IMR-90 (cell line): ENCODE data around the gene NEK11. TPM values are rescaled to one million over a fixed set of nuclear protein-coding genes. Genes with fewer than 3 reads are reported as not detected.

Source experiments
- ATAC-seq: fragments of 200-7000 bp; cut with Tn5 transposase; 2 replicates; pipeline ENCODE4 v1.9.1; 2020; ENCODE audit warnings: low read depth, mild to moderate bottlenecking, moderate library complexity
- BruUV-seq: library from RNA; stranded (reverse); fragments of 400-500 nt; replicated peaks from 2 replicates; lab custom pipeline; 2021; lab: Mats Ljungman, UMichigan
- CTCF ChIA-PET: fragments of 300-600 bp; formaldehyde crosslinking; extraction: SDS; loops from one replicate; lab custom pipeline; 2021; ENCODE audit warnings: antibody characterized with exemption; lab: Yijun Ruan, JAX
- POLR2A ChIA-PET: fragments of 300-600 bp; sonication (Branson Sonifier 250); formaldehyde crosslinking; loops from one replicate; lab custom pipeline; 2022; ENCODE audit warnings: antibody characterized with exemption; ENCODE audit not compliant: unreplicated experiment; lab: Charles Lee
- DNase-seq: peaks from one replicate; pipeline ENCODE4 v3.0.0; 2013
- H2AFZ ChIP-seq: replicated peaks from 2 replicates; pipeline ENCODE3; 2013; ENCODE audit warnings: low read length, mild to moderate bottlenecking; ENCODE audit not compliant: poor library complexity
- H2AK5ac ChIP-seq: 2 replicates; pipeline ENCODE4 v1.6.1; 2013; ENCODE audit warnings: low read depth, low read length, inconsistent platforms
- H2AK9ac ChIP-seq: replicated peaks from 2 replicates; pipeline ENCODE3; 2013; ENCODE audit warnings: mild to moderate bottlenecking, low read depth, low read length, moderate library complexity; ENCODE audit not compliant: poor library complexity
- H2BK120ac ChIP-seq: 2 replicates; pipeline ENCODE4 v1.6.1; 2013; ENCODE audit warnings: low read depth, low read length, inconsistent platforms
- H2BK15ac ChIP-seq: 3 replicates; pipeline ENCODE4 v1.6.1; 2013; ENCODE audit warnings: low read depth, low read length, inconsistent platforms
- H2BK20ac ChIP-seq: 2 replicates; pipeline ENCODE4 v1.6.1; 2013; ENCODE audit warnings: low read depth, mild to moderate bottlenecking, inconsistent platforms, low read length, moderate library complexity
- H2BK5ac ChIP-seq: 2 replicates; pipeline ENCODE4 v1.6.1; 2013; ENCODE audit warnings: mild to moderate bottlenecking, low read depth, low read length, inconsistent platforms; ENCODE audit not compliant: poor library complexity, severe bottlenecking
- H3K14ac ChIP-seq: replicated peaks from 2 replicates; pipeline ENCODE4 v1.6.1; 2013; ENCODE audit warnings: low read depth, low read length, inconsistent platforms
- H3K18ac ChIP-seq: 2 replicates; pipeline ENCODE4 v1.6.1; 2013; ENCODE audit warnings: low read depth, low read length, control low read depth
- H3K23ac ChIP-seq: 2 replicates; pipeline ENCODE4 v1.6.1; 2013; ENCODE audit warnings: low read depth, low read length, inconsistent platforms
- H3K27ac ChIP-seq: 2 replicates; pipeline ENCODE4 v1.5.1; 2013; ENCODE audit warnings: mild to moderate bottlenecking, control low read depth, low read length; ENCODE audit not compliant: insufficient read depth
- H3K27me3 ChIP-seq: 2 replicates; pipeline ENCODE4 v1.6.1; 2013; ENCODE audit warnings: low read length; ENCODE audit not compliant: control insufficient read depth, insufficient read depth
- H3K36me3 ChIP-seq: 2 replicates; pipeline ENCODE4 v1.6.1; 2013; ENCODE audit warnings: low read length, mixed read lengths; ENCODE audit not compliant: control insufficient read depth, insufficient read depth
- H3K4ac ChIP-seq: 2 replicates; pipeline ENCODE4 v1.6.1; 2013; ENCODE audit warnings: low read depth, low read length, inconsistent platforms
- H3K4me1 ChIP-seq: 2 replicates; pipeline ENCODE4 v1.6.1; 2013; ENCODE audit warnings: low read length, mixed read lengths; ENCODE audit not compliant: control insufficient read depth, insufficient read depth
- H3K4me2 ChIP-seq: 2 replicates; pipeline ENCODE4 v1.6.1; 2013; ENCODE audit warnings: low read depth, mild to moderate bottlenecking, control low read depth, low read length, moderate library complexity
- H3K4me3 ChIP-seq: 2 replicates; pipeline ENCODE4 v1.5.1; 2013; ENCODE audit warnings: low read depth, mild to moderate bottlenecking, control low read depth, low read length, moderate library complexity; ENCODE audit not compliant: insufficient read depth
- H3K56ac ChIP-seq: 2 replicates; pipeline ENCODE4 v1.6.1; 2013; ENCODE audit warnings: low read length, inconsistent platforms; ENCODE audit not compliant: insufficient read depth; ENCODE audit errors: extremely low read depth
- H3K79me1 ChIP-seq, 2 experiments: 2 replicates each; pipeline ENCODE4 v1.6.1; 2013; ENCODE audit warnings: low read length in 2 of 2, inconsistent platforms in 1 of 2, low read depth in 1 of 2
- H3K9ac ChIP-seq: 2 replicates; pipeline ENCODE4 v1.6.1; 2013; ENCODE audit warnings: low read depth, low read length, control low read depth
- H3K9me1 ChIP-seq: 2 replicates; pipeline ENCODE4 v1.6.1; 2013; ENCODE audit warnings: low read length, inconsistent platforms; ENCODE audit not compliant: insufficient read depth
- H3K9me3 ChIP-seq: 2 replicates; pipeline ENCODE4 v1.6.1; 2013; ENCODE audit warnings: low read length; ENCODE audit not compliant: control insufficient read depth, insufficient read depth
- H4K20me1 ChIP-seq: 2 replicates; pipeline ENCODE4 v1.6.1; 2013; ENCODE audit warnings: low read length, inconsistent platforms; ENCODE audit not compliant: insufficient read depth
- H4K5ac ChIP-seq: 2 replicates; pipeline ENCODE4 v1.6.1; 2013; ENCODE audit warnings: mild to moderate bottlenecking, low read depth, low read length, control low read depth
- H4K8ac ChIP-seq, 2 experiments: 2 replicates each; pipeline ENCODE4 v1.6.1; 2013; ENCODE audit warnings: low read depth in 2 of 2, low read length in 2 of 2, control low read depth in 1 of 2, inconsistent platforms in 1 of 2
- H4K91ac ChIP-seq: 2 replicates; pipeline ENCODE4 v1.6.1; 2013; ENCODE audit warnings: low read depth, low read length, inconsistent platforms; ENCODE audit not compliant: insufficient read depth
- CEBPB ChIP-seq: IDR thresholded peaks from 2 replicates; pipeline ENCODE4 v1.6.1; 2012; ENCODE audit warnings: low read depth, low read length, improper control_type of control experiment
- CHD1 ChIP-seq: IDR thresholded peaks from 2 replicates; pipeline ENCODE4 v1.6.1; 2012; ENCODE audit warnings: low read depth, low read length, improper control_type of control experiment
- CTCF ChIP-seq: conservative IDR thresholded peaks from 2 replicates; pipeline ENCODE4 v1.5.1; 2012; ENCODE audit warnings: mild to moderate bottlenecking, low read depth, low read length, improper control_type of control experiment
- ELK1 ChIP-seq: fragments of 150-350 bp; IDR thresholded peaks from 2 replicates; pipeline ENCODE4 v1.6.1; 2016; ENCODE audit warnings: low read depth, mild to moderate bottlenecking, low read length, moderate library complexity, borderline replicate concordance
- FOS ChIP-seq: fragments of 150-350 bp; IDR thresholded peaks from 2 replicates; pipeline ENCODE4 v1.6.1; 2016; ENCODE audit warnings: low read depth, low read length
- MAFK ChIP-seq: IDR thresholded peaks from 2 replicates; pipeline ENCODE4 v1.6.1; 2012; ENCODE audit warnings: low read depth, low read length, improper control_type of control experiment
- MAZ ChIP-seq: IDR thresholded peaks from 2 replicates; pipeline ENCODE4 v1.6.1; 2012; ENCODE audit warnings: low read depth, mild to moderate bottlenecking, low read length, improper control_type of control experiment, moderate library complexity, borderline replicate concordance
- MXI1 ChIP-seq: IDR thresholded peaks from 2 replicates; pipeline ENCODE4 v1.6.1; 2012; ENCODE audit warnings: low read depth, mild to moderate bottlenecking, low read length, moderate library complexity, borderline replicate concordance
- NFE2L2 ChIP-seq: fragments of 150-350 bp; IDR thresholded peaks from 2 replicates; pipeline ENCODE4 v1.6.1; 2016; ENCODE audit warnings: low read depth, mild to moderate bottlenecking, low read length
- POLR2A ChIP-seq: IDR thresholded peaks from 2 replicates; pipeline ENCODE4 v1.6.1; 2012; ENCODE audit warnings: mild to moderate bottlenecking, low read depth, low read length
- RAD21 ChIP-seq: IDR thresholded peaks from 2 replicates; pipeline ENCODE4 v1.6.1; 2012; ENCODE audit warnings: low read length, improper control_type of control experiment
- RCOR1 ChIP-seq: IDR thresholded peaks from 2 replicates; pipeline ENCODE4 v1.6.1; 2012; ENCODE audit warnings: mild to moderate bottlenecking, low read length, improper control_type of control experiment; ENCODE audit not compliant: insufficient replicate concordance
- RFX5 ChIP-seq: IDR thresholded peaks from 2 replicates; pipeline ENCODE4 v1.8.0; 2012; ENCODE audit warnings: low read depth, mild to moderate bottlenecking, low read length, moderate library complexity
- SMC3 ChIP-seq: fragments of 150-350 bp; IDR thresholded peaks from 2 replicates; pipeline ENCODE4 v1.6.1; 2016; ENCODE audit warnings: low read depth, mild to moderate bottlenecking, antibody characterized with exemption, low read length, moderate library complexity
- WGBS, 2 experiments: methylation state at CpG; one replicate each; pipeline versions ENCODE4 v1.1.5 to v1.1.7; 2013; ENCODE audit warnings: missing lambda C conversion rate in 2 of 2; ENCODE audit not compliant: insufficient read length in 1 of 2; ENCODE audit errors: extremely low coverage in 2 of 2; 5-methylcytosine and 5-hydroxymethylcytosine counted together
- dilution Hi-C: fragments of 300-500 bp; cut with HindIII; formaldehyde crosslinking; loops from one replicate; pipeline ENCODE4 v1.14.3; 2018; ENCODE audit warnings: low sequenced_read_pairs; ENCODE audit not compliant: unreplicated experiment
- in situ Hi-C: fragments of 300-500 bp; cut with MboI; formaldehyde crosslinking; loops from 3 replicates; pipeline ENCODE4 v1.14.3; 2019; ENCODE audit warnings: low sequenced_read_pairs, inconsistent platforms, mixed read lengths
- intact Hi-C: fragments of 100-400 bp; cut with micrococcal nuclease; formaldehyde crosslinking; loops from 2 replicates; pipeline ENCODE4 v1.10.0; 2022
- polyA plus RNA-seq, 3 experiments: library from polyadenylated mRNA; depleted of rRNA; stranded (reverse); fragments of >200 nt; gene quantifications; 2 replicates each; pipeline ENCODE4 v1.2.3, GENCODE V29; 2012; ENCODE audit warnings: low replicate concordance in 1 of 3
- total RNA-seq: library from RNA; depleted of rRNA; stranded (reverse); fragments of >200 nt; gene quantifications from 2 replicates; pipeline ENCODE4 v1.2.3, GENCODE V29; 2012
- TF ChIP-seq, protein P1 (sequence below): fragments of 150-350 bp; IDR thresholded peaks from 2 replicates; pipeline ENCODE4 v1.6.1; 2017; ENCODE audit warnings: mild to moderate bottlenecking, antibody characterized with exemption, low read length, low read depth

The NEK11 gene
- total and polyA plus RNA-seq, 2 of the 4 experiments (the other 2 are of a cell fraction) = 1.1 to 1.6 TPM

DNA sequence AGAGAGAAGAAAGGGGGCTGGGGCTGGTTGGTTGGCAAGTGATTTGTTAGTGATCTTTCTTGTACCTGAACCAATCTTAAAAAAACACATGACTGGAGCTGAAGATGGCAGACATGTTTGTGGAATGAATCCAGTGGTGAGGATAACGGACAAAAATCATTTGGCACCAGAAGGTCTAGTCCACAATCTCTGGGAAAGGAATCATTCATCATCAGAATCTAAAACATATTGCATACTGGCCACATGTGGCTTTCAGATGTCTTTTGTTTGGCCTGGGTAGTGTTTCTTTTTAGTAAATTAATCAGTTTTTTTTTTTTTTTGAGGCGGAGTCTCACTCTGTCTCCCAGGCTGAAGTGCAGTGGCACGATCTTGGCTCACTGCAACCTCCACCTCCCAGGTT lies 5.0 kb downstream of the NEK11 start:
- no peak overlapping the region for H2BK15ac ChIP-seq
- no peak overlapping the region for H3K4me3 ChIP-seq
- no peak overlapping the region for H3K18ac ChIP-seq
- H3K27ac ChIP-seq = no peak overlapping the region
- peaks cover 4% of the 10 kb centered on the region; the same call in 1 of the 2 replicates for H4K20me1 ChIP-seq
- no peaks in the 10 kb centered on the region for H3K36me3 ChIP-seq
- no peaks in the 10 kb centered on the region for H3K9me3 ChIP-seq
- ATAC-seq (no peak), DNase-seq (no peak)
- intact Hi-C loops (loop anchor here (2.0 to 10.0 kb wide), 6 partner anchors 111 to 1003 kb away; partner anchors contain the start of gene CPNE4), in situ Hi-C loops (loop anchor here (25.0 kb wide), 2 partner anchors 456 to 1006 kb away; partner anchors contain the start of gene CPNE4), dilution Hi-C loops (no loop called here)
- no peak overlapping the region for H2AFZ ChIP-seq
- no peak overlapping the region for H4K91ac ChIP-seq
- H2AK5ac ChIP-seq = no peak overlapping the region
- no peak overlapping the region for H4K5ac ChIP-seq
- no peaks in the 10 kb centered on the region for H3K27me3 ChIP-seq
- H3K56ac ChIP-seq = no peak overlapping the region
- POLR2A ChIA-PET = no interaction called here
- H2BK20ac ChIP-seq = no peak overlapping the region
- CTCF ChIA-PET = no interaction called here
- H2AK9ac ChIP-seq = no peak overlapping the region
- no peak overlapping the region for H2BK5ac ChIP-seq
- H3K4me1 ChIP-seq = peaks cover 4% of the 10 kb centered on the region
- no peak overlapping the region for H3K4me2 ChIP-seq
- no peak overlapping the region for H3K14ac ChIP-seq
- no peak overlapping the region for H3K23ac ChIP-seq
- H3K79me1 ChIP-seq = peaks cover 0 to 4% of the 10 kb centered on the region in 2 experiments; a peak in 3 of 4 replicates
- H3K9me1 ChIP-seq = peaks cover 4% of the 10 kb centered on the region; the same call in 1 of the 2 replicates
- TF ChIP-seq ELK1 (no peak), RCOR1 (no peak), RAD21 (no peak), MAFK (no peak), CTCF (no peak), NFE2L2 (no peak), CEBPB (no peak), CHD1 (no peak), MAZ (no peak), POLR2A (no peak), SMC3 (no peak), MXI1 (no peak), RFX5 (no peak), FOS (no peak)
- TF ChIP-seq, protein P1, sequence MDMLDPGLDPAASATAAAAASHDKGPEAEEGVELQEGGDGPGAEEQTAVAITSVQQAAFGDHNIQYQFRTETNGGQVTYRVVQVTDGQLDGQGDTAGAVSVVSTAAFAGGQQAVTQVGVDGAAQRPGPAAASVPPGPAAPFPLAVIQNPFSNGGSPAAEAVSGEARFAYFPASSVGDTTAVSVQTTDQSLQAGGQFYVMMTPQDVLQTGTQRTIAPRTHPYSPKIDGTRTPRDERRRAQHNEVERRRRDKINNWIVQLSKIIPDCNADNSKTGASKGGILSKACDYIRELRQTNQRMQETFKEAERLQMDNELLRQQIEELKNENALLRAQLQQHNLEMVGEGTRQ = no peak
- H4K8ac ChIP-seq = no peak overlapping the region
- no peak overlapping the region for H3K9ac ChIP-seq
- no peak overlapping the region for H2BK120ac ChIP-seq
- no CpG with 5 or more reads among the region's 3 CpGs for WGBS, 2 experiments
- no peak overlapping the region for H3K4ac ChIP-seq
- no TSS peak for BruUV-seq
